ENCODE measurements around the gene HSPA12B.

HSPA12B gene

DNA sequence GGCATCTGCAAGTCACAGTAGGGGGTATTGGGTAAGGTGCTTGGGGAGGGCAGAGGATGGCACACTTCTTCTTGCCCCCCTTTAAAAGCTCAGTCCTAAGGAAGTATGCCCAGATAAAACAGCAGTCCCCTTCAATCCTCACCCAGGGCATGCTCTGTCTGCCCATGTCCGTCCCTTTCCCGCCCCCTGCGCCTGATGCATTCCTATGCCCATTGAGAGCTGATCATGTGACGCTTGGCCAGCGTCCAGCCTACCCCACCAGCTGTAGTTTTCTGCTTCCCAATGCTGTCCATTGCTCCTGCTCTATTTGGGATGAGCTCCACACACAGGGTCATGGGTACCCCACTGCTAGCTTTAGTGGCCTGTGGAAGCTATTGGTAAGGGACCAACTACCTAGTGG, 28.4 kb upstream of the HSPA12B start:
- TF ChIP-seq, protein P1, sequence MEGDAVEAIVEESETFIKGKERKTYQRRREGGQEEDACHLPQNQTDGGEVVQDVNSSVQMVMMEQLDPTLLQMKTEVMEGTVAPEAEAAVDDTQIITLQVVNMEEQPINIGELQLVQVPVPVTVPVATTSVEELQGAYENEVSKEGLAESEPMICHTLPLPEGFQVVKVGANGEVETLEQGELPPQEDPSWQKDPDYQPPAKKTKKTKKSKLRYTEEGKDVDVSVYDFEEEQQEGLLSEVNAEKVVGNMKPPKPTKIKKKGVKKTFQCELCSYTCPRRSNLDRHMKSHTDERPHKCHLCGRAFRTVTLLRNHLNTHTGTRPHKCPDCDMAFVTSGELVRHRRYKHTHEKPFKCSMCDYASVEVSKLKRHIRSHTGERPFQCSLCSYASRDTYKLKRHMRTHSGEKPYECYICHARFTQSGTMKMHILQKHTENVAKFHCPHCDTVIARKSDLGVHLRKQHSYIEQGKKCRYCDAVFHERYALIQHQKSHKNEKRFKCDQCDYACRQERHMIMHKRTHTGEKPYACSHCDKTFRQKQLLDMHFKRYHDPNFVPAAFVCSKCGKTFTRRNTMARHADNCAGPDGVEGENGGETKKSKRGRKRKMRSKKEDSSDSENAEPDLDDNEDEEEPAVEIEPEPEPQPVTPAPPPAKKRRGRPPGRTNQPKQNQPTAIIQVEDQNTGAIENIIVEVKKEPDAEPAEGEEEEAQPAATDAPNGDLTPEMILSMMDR (IDR thresholded peaks at IDR 0.05; ENCODE audit: low read length, missing control alignments) = no peak
- no peak overlapping the region for H3K4me3 ChIP-seq (replicated peaks; ENCODE audit: low read depth, low read length)
- DNase-seq (ENCODE audit: low read depth) = no peak

DNA sequence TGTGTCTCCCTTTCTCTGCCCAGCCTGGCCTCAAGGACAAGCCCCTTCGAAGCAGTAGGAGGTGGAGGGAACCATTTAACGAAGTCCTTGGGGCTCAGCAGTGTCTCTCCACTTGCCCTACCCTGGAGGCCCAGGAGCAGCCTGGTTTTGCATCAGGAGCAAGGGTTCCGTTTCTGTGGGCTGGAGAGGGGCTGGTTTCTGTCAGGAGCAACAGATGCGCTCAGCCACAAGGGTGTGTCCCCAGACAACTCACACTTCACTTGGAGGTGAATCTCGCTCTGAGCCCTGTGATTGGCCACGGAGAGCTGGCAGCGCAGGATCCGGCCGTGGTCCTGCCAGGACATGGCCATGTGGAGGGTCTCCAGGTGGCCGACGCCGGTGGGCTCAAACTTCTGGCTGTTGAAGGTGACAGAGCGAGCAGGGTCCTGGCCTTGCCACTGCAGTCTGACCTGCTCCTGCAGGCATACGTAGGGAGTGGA, 27.0 kb upstream of the HSPA12B start:
- TF ChIP-seq, protein P1 (IDR thresholded peaks at IDR 0.05; ENCODE audit: low read length, missing control alignments) = no peak
- H3K4me3 ChIP-seq (replicated peaks; ENCODE audit: low read depth, low read length) = no peak overlapping the region
- no peak for DNase-seq (ENCODE audit: low read depth)

DNA sequence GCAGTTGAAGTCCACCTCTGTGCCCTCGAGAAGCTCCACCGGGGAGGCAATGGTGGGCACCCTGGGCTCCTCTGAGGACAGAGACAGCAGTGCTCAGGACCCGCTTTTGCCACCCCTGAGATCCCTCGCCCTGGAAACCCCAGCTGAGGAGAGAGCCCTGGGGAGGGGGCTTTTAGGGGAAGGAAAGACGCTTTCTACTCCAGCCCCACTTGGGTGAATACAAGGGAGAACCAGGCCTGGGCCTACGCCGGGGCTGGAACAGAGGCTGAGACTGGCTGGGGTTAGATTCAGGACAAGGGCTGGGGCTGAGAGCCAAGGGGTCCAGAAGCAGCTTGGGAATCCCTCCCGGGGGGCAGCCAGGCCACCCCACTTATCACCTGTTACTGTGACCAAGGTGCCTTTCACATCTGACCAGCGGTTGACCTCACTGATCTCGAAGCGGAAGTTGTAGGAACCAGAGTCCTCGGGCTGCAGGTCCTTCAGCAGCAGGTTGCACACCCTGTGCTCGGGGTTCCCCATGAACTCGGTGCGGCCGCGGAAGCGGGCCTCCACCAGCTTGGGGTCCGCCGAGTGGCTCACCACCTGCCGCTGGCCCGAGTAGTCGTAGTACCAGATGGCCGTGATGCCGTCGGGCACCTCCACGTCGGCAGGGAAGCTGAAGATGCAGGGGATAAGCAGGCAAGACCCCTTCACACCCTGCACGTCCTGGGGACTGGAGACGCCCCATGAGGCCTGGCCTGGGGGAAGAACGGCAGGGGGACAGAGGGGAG, 26.3 kb upstream of the HSPA12B start:
- DNase-seq (ENCODE audit: low read depth) = no peak
- H3K4me3 ChIP-seq (replicated peaks; ENCODE audit: low read depth, low read length) = no peak overlapping the region
- TF ChIP-seq, protein P1 (IDR thresholded peaks at IDR 0.05; ENCODE audit: low read length, missing control alignments) = no peak

DNA sequence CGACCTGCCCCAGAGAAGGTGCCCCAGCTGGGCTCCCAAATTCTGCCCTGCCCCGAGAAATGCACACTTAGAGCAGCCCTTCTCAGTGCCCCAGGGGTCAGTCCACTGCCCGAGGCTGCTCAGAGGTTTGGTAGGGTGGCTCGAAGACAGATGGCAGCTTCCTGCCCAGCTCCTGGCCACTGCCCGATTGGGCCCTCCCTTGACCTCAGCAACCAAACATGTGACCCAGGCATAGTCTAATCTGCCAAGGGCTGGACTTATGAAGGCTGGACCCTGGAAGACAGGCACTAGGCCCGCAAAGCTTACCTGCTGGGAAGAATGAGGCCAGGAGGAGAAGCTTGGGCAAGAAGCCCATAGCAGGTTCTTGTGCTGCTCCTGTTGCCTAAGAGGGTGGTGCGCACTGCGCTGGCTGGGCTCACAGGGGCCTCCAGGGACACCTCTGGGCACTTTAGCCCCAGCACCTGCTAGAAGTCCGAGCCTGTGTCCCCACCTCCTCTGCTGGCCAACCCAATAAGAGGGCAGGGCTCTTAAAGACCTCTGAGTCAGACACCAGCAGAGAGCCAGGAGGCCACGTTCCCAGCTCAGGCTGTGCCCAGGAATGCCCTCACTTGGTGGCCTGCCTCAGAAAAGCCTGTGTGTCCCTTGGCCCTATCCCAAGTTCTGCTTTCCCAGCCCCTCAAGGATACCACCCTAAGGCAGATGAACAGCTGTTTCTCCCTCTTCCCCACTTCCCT, 25.5 kb upstream of the HSPA12B start:
- H3K4me3 ChIP-seq (replicated peaks; ENCODE audit: low read depth, low read length) = no peak overlapping the region
- TF ChIP-seq, protein P1 (IDR thresholded peaks at IDR 0.05; ENCODE audit: low read length, missing control alignments) = no peak
- DNase-seq (ENCODE audit: low read depth) = no peak

DNA sequence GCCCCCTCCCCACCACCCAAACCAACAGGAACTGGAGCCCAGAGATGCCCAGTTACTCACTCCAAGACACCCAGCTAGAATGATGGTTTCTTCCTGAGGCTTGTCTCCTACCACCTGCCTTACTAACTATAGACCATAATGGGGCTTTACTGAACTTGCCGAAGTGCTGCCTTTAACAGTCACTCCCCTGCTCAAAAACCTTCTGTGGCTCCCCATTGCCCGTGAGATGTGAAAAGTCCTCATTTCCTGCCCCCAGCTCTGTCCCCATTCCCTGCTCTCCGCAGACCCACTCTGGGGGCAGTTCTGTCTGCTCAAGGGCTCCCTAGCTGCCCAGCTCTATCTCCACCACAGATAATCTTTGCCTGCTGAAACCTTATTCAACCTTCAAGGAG, 25.0 kb upstream of the HSPA12B start:
- H3K4me3 ChIP-seq (replicated peaks; ENCODE audit: low read depth, low read length) = no peak overlapping the region
- no peak for DNase-seq (ENCODE audit: low read depth)
- TF ChIP-seq, protein P1 (IDR thresholded peaks at IDR 0.05; ENCODE audit: low read length, missing control alignments) = no peak

DNA sequence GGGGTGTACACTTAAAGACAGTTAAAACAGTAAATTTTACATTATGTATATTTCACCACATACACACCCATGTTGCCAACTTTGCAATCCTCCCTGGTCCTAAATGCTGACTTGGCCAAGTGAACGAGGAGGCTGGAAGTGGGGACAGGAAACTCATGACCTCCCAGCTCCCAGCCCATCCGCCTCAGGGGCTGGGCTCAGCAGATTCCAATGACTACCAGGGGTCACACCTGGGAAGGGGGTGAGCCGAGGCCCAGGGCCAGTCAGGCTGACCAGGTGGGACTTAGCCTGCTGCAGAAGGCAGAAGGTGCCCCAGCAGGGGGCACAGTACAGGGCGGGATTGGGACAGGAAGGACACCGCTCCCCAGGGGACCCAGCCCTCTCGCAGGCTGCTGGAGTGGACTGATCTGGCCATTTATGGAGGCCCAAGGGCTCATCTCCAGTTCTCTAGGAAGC, 22.4 kb upstream of the HSPA12B start:
- TF ChIP-seq, protein P1 (IDR thresholded peaks at IDR 0.05; ENCODE audit: low read length, missing control alignments) = no peak
- H3K4me3 ChIP-seq (replicated peaks; ENCODE audit: low read depth, low read length) = no peak overlapping the region
- no peak for DNase-seq (ENCODE audit: low read depth)
